ENCODE results near the gene GDPD5. TPM values are rescaled to one million over a fixed set of nuclear protein-coding genes. Genes with fewer than 3 reads are reported as not detected.

GDPD5 gene
- polyA plus RNA-seq, 2 donors = 1.9 to 3.0 TPM

DNA sequence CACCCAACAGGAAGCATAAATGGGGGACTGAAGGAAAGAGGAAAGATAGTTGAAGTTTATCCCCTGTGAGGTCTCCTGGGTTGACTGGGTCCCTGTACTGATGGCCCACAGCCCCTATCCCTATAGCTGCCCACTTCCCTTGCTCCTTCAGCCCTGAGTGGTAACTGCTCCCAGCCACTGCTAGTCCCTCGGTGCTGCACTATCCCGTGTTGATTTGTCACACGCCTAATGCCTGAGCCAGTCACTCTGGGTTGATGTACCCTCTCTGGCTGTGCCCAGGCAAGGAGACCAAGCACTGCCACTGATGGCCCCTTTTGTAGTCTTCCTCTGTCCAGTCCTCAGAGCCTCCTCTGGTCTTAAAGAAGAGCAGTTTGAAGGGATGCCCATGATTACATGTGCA, 9.6 kb downstream of the GDPD5 start:
- H3K4me3 ChIP-seq (ENCODE audit: low read depth in 1 of 2, low read length in 2 of 2) = no peak overlapping the region
- no peaks in the 10 kb centered on the region for H3K9me3 ChIP-seq (ENCODE audit: control insufficient read depth in 2 of 2, insufficient read depth in 1 of 2, low read depth in 1 of 2, low read length in 1 of 2)
- 95 to 98% methylated on average over 3 of the region's 3 CpGs for WGBS, 2 donors
- H3K27me3 ChIP-seq (ENCODE audit: control insufficient read depth in 1 of 2, insufficient read depth in 2 of 2, low read length in 2 of 2) = no peaks in the 10 kb centered on the region
- H3K27ac ChIP-seq (ENCODE audit: low read depth in 2 of 2, low read length in 1 of 2) = no peak overlapping the region
- H3K4me1 ChIP-seq (ENCODE audit: control insufficient read depth in 2 of 2, insufficient read depth in 2 of 2, low read length in 1 of 2) = no peaks in the 10 kb centered on the region
- no peaks in the 10 kb centered on the region for H3K36me3 ChIP-seq (ENCODE audit: control insufficient read depth in 2 of 2, insufficient read depth in 2 of 2, low read length in 1 of 2)

DNA sequence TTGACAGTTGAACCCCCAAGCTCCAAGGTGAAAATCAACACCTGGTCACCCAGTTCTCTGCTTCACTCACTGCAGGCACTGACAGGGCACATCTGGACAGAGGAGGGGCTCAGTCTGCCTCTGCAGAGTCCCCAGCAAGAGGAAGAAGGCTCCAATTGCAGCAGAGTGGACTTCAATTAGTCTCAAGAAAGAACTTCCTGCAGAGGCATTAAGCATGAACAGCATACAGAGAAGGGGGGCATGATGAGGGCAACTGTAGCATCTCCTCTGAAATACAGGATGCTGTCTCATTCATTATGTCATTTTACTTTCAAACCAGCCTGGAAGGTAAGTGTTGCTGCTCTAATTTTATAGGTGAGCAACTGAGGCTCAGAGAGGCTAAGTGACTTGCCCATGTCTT, 11.1 kb downstream of the GDPD5 start:
- H3K27me3 ChIP-seq (ENCODE audit: control insufficient read depth in 1 of 2, insufficient read depth in 2 of 2, low read length in 2 of 2) = no peaks in the 10 kb centered on the region
- no peaks in the 10 kb centered on the region for H3K36me3 ChIP-seq (ENCODE audit: control insufficient read depth in 2 of 2, insufficient read depth in 2 of 2, low read length in 1 of 2)
- H3K9me3 ChIP-seq (ENCODE audit: control insufficient read depth in 2 of 2, insufficient read depth in 1 of 2, low read depth in 1 of 2, low read length in 1 of 2) = no peaks in the 10 kb centered on the region
- no peak overlapping the region for H3K4me3 ChIP-seq (ENCODE audit: low read depth in 1 of 2, low read length in 2 of 2)
- no peak overlapping the region for H3K27ac ChIP-seq (ENCODE audit: low read depth in 2 of 2, low read length in 1 of 2)
- no peaks in the 10 kb centered on the region for H3K4me1 ChIP-seq (ENCODE audit: control insufficient read depth in 2 of 2, insufficient read depth in 2 of 2, low read length in 1 of 2)

GRCh38 chr11:75513250-75513649, 12.5 kb downstream of the GDPD5 start:
- Histone ChIP-seq H3K27me3 (ENCODE audit: control insufficient read depth in 1 of 2, insufficient read depth in 2 of 2, low read length in 2 of 2) (no peaks in the 10 kb centered on the region), H3K9me3 (ENCODE audit: control insufficient read depth in 2 of 2, insufficient read depth in 1 of 2, low read depth in 1 of 2, low read length in 1 of 2) (no peaks in the 10 kb centered on the region), H3K4me1 (ENCODE audit: control insufficient read depth in 2 of 2, insufficient read depth in 2 of 2, low read length in 1 of 2) (no peaks in the 10 kb centered on the region), H3K27ac (ENCODE audit: low read depth in 2 of 2, low read length in 1 of 2) (no peak overlapping the region), H3K4me3 (ENCODE audit: low read depth in 1 of 2, low read length in 2 of 2) (no peak overlapping the region), H3K36me3 (ENCODE audit: control insufficient read depth in 2 of 2, insufficient read depth in 2 of 2, low read length in 1 of 2) (no peaks in the 10 kb centered on the region)
- 50 to 56% methylated on average over 5 of the region's 5 CpGs for WGBS, 2 donors

DNA sequence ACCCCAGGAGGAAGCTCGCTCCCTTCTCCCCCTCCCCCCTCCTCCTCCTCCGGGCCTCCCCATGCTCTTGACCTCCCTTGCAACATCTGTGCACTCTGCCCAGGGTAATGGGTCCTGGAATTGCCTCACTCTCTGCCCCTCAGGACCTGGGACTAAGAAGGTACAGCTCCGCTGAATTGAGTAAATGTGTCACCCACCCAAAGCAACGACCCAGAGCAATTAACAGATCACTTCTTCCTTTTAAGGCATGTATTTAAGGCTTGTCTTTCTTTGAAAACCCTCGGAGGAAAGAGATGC, 15.1 kb downstream of the GDPD5 start:
- Histone ChIP-seq H3K27ac (ENCODE audit: low read depth in 2 of 2, low read length in 1 of 2) (no peak overlapping the region), H3K4me1 (ENCODE audit: control insufficient read depth in 2 of 2, insufficient read depth in 2 of 2, low read length in 1 of 2) (no peaks in the 10 kb centered on the region), H3K36me3 (ENCODE audit: control insufficient read depth in 2 of 2, insufficient read depth in 2 of 2, low read length in 1 of 2) (no peaks in the 10 kb centered on the region), H3K9me3 (ENCODE audit: control insufficient read depth in 2 of 2, insufficient read depth in 1 of 2, low read depth in 1 of 2, low read length in 1 of 2) (no peaks in the 10 kb centered on the region), H3K4me3 (ENCODE audit: low read depth in 1 of 2, low read length in 2 of 2) (no peak overlapping the region), H3K27me3 (ENCODE audit: control insufficient read depth in 1 of 2, insufficient read depth in 2 of 2, low read length in 2 of 2) (no peaks in the 10 kb centered on the region)
- WGBS, 2 donors = 63 to 67% methylated on average over 5 of the region's 5 CpGs

GRCh38 chr11:75510004-75510722, 15.6 kb downstream of the GDPD5 start:
- Histone ChIP-seq H3K36me3 (ENCODE audit: control insufficient read depth in 2 of 2, insufficient read depth in 2 of 2, low read length in 1 of 2) (no peaks in the 10 kb centered on the region), H3K9me3 (ENCODE audit: control insufficient read depth in 2 of 2, insufficient read depth in 1 of 2, low read depth in 1 of 2, low read length in 1 of 2) (no peaks in the 10 kb centered on the region), H3K27me3 (ENCODE audit: control insufficient read depth in 1 of 2, insufficient read depth in 2 of 2, low read length in 2 of 2) (no peaks in the 10 kb centered on the region), H3K4me3 (ENCODE audit: low read depth in 1 of 2, low read length in 2 of 2) (no peak overlapping the region), H3K27ac (ENCODE audit: low read depth in 2 of 2, low read length in 1 of 2) (no peak overlapping the region), H3K4me1 (ENCODE audit: control insufficient read depth in 2 of 2, insufficient read depth in 2 of 2, low read length in 1 of 2) (no peaks in the 10 kb centered on the region)
- 64 to 75% methylated on average over 9 of the region's 9 CpGs for WGBS, 2 donors

DNA sequence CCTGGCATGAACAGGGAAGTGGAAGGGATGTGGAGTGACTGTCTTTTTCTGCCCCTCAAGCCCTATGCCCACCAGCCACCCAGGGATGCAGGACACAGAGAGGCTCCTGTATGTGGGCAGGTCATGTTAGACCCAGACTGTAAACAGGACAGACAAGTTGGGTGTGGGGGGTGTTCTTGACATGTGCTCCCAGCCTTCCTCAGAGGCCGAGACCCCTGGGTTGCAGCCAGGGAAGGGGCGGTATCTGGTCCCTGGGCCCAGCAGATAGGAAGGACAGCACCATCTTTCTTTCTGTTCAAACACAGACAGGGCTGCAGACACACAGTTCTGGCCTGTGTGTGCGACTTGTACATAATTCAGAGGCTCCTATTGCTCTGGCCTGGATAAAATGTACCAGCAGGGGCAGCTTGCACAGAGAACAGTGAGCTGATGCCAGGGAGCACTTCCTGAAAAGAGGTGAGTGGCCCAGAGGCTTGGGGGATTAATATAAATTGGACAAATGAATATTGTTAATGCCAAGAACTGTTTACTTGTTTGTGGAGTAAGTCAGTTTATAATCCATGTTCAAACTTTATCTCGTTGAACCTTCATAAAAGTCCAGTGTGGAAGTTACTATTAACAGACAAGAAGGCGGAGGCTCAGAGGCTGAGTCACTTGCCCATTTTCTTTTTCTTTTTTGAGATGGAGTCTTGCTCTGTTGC, 16.6 kb downstream of the GDPD5 start:
- H3K27ac ChIP-seq (ENCODE audit: low read depth in 2 of 2, low read length in 1 of 2) = no peak overlapping the region

GRCh38 chr11:75508051-75508561, 17.6 kb downstream of the GDPD5 start:
- 58 to 63% methylated on average over 8 of the region's 8 CpGs for WGBS, 2 donors
- Histone ChIP-seq H3K27ac (ENCODE audit: low read depth in 2 of 2, low read length in 1 of 2) (no peak overlapping the region), H3K27me3 (ENCODE audit: control insufficient read depth in 1 of 2, insufficient read depth in 2 of 2, low read length in 2 of 2) (no peaks in the 10 kb centered on the region)

More for the DNA sequence above, 16.6 kb downstream of the GDPD5 start:
- no peaks in the 10 kb centered on the region for H3K36me3 ChIP-seq (ENCODE audit: control insufficient read depth in 2 of 2, insufficient read depth in 2 of 2, low read length in 1 of 2)
- 69 to 78% methylated on average over 5 of the region's 5 CpGs for WGBS, 2 donors
- no peaks in the 10 kb centered on the region for H3K27me3 ChIP-seq (ENCODE audit: control insufficient read depth in 1 of 2, insufficient read depth in 2 of 2, low read length in 2 of 2)
- no peaks in the 10 kb centered on the region for H3K9me3 ChIP-seq (ENCODE audit: control insufficient read depth in 2 of 2, insufficient read depth in 1 of 2, low read depth in 1 of 2, low read length in 1 of 2)
- no peaks in the 10 kb centered on the region for H3K4me1 ChIP-seq (ENCODE audit: control insufficient read depth in 2 of 2, insufficient read depth in 2 of 2, low read length in 1 of 2)
- H3K4me3 ChIP-seq (ENCODE audit: low read depth in 1 of 2, low read length in 2 of 2) = no peak overlapping the region

GRCh38 chr11:75507571-75507970, 18.2 kb downstream of the GDPD5 start:
- H3K9me3 ChIP-seq (ENCODE audit: control insufficient read depth in 2 of 2, insufficient read depth in 1 of 2, low read depth in 1 of 2, low read length in 1 of 2) = no peaks in the 10 kb centered on the region
- H3K4me1 ChIP-seq (ENCODE audit: control insufficient read depth in 2 of 2, insufficient read depth in 2 of 2, low read length in 1 of 2) = no peaks in the 10 kb centered on the region
- WGBS, 2 donors = 92 to 95% methylated on average over 3 of the region's 3 CpGs
- H3K27me3 ChIP-seq (ENCODE audit: control insufficient read depth in 1 of 2, insufficient read depth in 2 of 2, low read length in 2 of 2) = no peaks in the 10 kb centered on the region
- no peak overlapping the region for H3K4me3 ChIP-seq (ENCODE audit: low read depth in 1 of 2, low read length in 2 of 2)
- H3K27ac ChIP-seq (ENCODE audit: low read depth in 2 of 2, low read length in 1 of 2) = no peak overlapping the region
- no peaks in the 10 kb centered on the region for H3K36me3 ChIP-seq (ENCODE audit: control insufficient read depth in 2 of 2, insufficient read depth in 2 of 2, low read length in 1 of 2)

More at GRCh38 chr11:75508051-75508561, 17.6 kb downstream of the GDPD5 start:
- Histone ChIP-seq H3K4me3 (ENCODE audit: low read depth in 1 of 2, low read length in 2 of 2) (no peak overlapping the region), H3K4me1 (ENCODE audit: control insufficient read depth in 2 of 2, insufficient read depth in 2 of 2, low read length in 1 of 2) (no peaks in the 10 kb centered on the region), H3K36me3 (ENCODE audit: control insufficient read depth in 2 of 2, insufficient read depth in 2 of 2, low read length in 1 of 2) (no peaks in the 10 kb centered on the region), H3K9me3 (ENCODE audit: control insufficient read depth in 2 of 2, insufficient read depth in 1 of 2, low read depth in 1 of 2, low read length in 1 of 2) (no peaks in the 10 kb centered on the region)

DNA sequence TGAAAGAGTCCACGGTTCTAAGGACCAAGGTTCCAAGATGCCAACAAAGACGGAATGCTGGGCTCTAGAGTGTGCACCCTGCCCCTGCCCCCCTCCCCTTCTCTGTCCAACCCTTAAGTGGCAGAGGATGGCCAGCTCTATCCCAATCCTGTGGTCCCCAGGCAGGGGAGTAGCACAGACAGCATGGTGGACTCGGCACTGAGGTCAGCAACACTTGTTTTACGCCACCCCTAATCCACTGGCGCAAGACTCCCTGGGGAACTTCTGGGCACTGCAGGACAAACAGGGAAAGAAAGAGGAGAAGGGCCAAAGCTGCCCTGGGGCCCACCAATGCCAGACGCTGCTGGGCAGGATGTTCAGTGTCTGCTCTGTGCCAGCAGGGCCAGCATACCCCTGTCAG, 18.9 kb downstream of the GDPD5 start:
- no peak overlapping the region for H3K27ac ChIP-seq (ENCODE audit: low read depth in 2 of 2, low read length in 1 of 2)
- no peaks in the 10 kb centered on the region for H3K36me3 ChIP-seq (ENCODE audit: control insufficient read depth in 2 of 2, insufficient read depth in 2 of 2, low read length in 1 of 2)
- no peaks in the 10 kb centered on the region for H3K27me3 ChIP-seq (ENCODE audit: control insufficient read depth in 1 of 2, insufficient read depth in 2 of 2, low read length in 2 of 2)
- 91% methylated on average over 6 of the region's 6 CpGs for WGBS, 2 donors
- no peak overlapping the region for H3K4me3 ChIP-seq (ENCODE audit: low read depth in 1 of 2, low read length in 2 of 2)
- no peaks in the 10 kb centered on the region for H3K4me1 ChIP-seq (ENCODE audit: control insufficient read depth in 2 of 2, insufficient read depth in 2 of 2, low read length in 1 of 2)
- H3K9me3 ChIP-seq (ENCODE audit: control insufficient read depth in 2 of 2, insufficient read depth in 1 of 2, low read depth in 1 of 2, low read length in 1 of 2) = no peaks in the 10 kb centered on the region

Measured in esophagus (tissue), 2 donors.